Astrocyte (in vitro differentiated cells and primary cell): ENCODE measurements around the gene COL24A1.

Experiments
- CTCF ChIP-seq: IDR thresholded peaks from 2 replicates; pipeline ENCODE4 v1.5.1; 2011; ENCODE audit warnings: low read depth, mild to moderate bottlenecking, inconsistent platforms, low read length, moderate library complexity; ENCODE audit not compliant: insufficient read depth
- EZH2 ChIP-seq: IDR thresholded peaks from 2 replicates; pipeline ENCODE4 v1.6.1; 2012; ENCODE audit warnings: mild to moderate bottlenecking, low read length, inconsistent platforms; ENCODE audit not compliant: insufficient read depth

GRCh38 chr1:86155807-86156565 lies 586 bp downstream of the COL24A1 start:
- TF ChIP-seq CTCF, result no peak
- no peak for TF ChIP-seq EZH2
